Left ventricle myocardium inferior (tissue), 1 donor: ENCODE results near the gene NR5A2. TPM values are rescaled to one million over a fixed set of nuclear protein-coding genes. Genes with fewer than 3 reads are reported as not detected.

Experiments
- DNase-seq: peaks from one replicate; pipeline ENCODE4 v3.0.0-alpha.2; 2020
- H3K27ac ChIP-seq: fragments of 200-600 bp; replicated peaks from 2 replicates; pipeline ENCODE4 v1.8.0; 2021
- H3K27me3 ChIP-seq: fragments of 200-600 bp; 2 replicates; pipeline ENCODE4 v1.8.0; 2021; ENCODE audit warnings: low read depth
- H3K36me3 ChIP-seq: fragments of 200-600 bp; 2 replicates; pipeline ENCODE4 v1.8.0; 2021
- H3K4me1 ChIP-seq: fragments of 200-600 bp; 2 replicates; pipeline ENCODE4 v1.8.0; 2021
- H3K4me3 ChIP-seq: fragments of 200-600 bp; 2 replicates; pipeline ENCODE4 v1.8.0; 2021; ENCODE audit warnings: mild to moderate bottlenecking, moderate library complexity
- H3K9me3 ChIP-seq: fragments of 200-600 bp; replicated peaks from 2 replicates; pipeline ENCODE4 v1.8.0; 2021
- CTCF ChIP-seq: fragments of 200-600 bp; IDR thresholded peaks from 2 replicates; pipeline ENCODE4 v1.8.0; 2021; ENCODE audit warnings: antibody characterized with exemption, mild to moderate bottlenecking, borderline replicate concordance
- intact Hi-C: fragments of 100-400 bp; cut with micrococcal nuclease; formaldehyde crosslinking; loops from one replicate; pipeline ENCODE4 v1.11.0; 2022
- total RNA-seq: library from RNA; stranded (reverse); fragmentation: NEBNext Ultra II Directional; extraction: Animal tissue kit (Norgen Biotek cat#: 25700); gene quantifications from one replicate; pipeline ENCODE4 v1.2.1, GENCODE V29; 2021
- donor health status: DM: no; HTN: yes; CAD: no; lungs with severe emphysema.

The NR5A2 gene
- total RNA-seq, 1 donor from 2014 or later: 1.3 TPM

- intact Hi-C loops: no loop called here
- Histone ChIP-seq H3K27ac (no peak overlapping the region), H3K27me3 (no peaks in the 10 kb centered on the region), H3K36me3 (no peaks in the 10 kb centered on the region), H3K9me3 (no peaks in the 10 kb centered on the region), H3K4me1 (no peaks in the 10 kb centered on the region), H3K4me3 (no peak overlapping the region)
- TF ChIP-seq CTCF: no peak
- no peak for DNase-seq
Measured at GRCh38 chr1:200124309-200124708, 96.8 kb downstream of the NR5A2 start.

GRCh38 chr1:200128081-200128480 lies 100.6 kb downstream of the NR5A2 start:
- Histone ChIP-seq H3K4me3 (no peak overlapping the region), H3K36me3 (no peaks in the 10 kb centered on the region), H3K27me3 (no peaks in the 10 kb centered on the region), H3K4me1 (no peaks in the 10 kb centered on the region), H3K27ac (no peak overlapping the region), H3K9me3 (no peaks in the 10 kb centered on the region)
- intact Hi-C loops: no loop called here
- no peak for TF ChIP-seq CTCF
- DNase-seq: no peak

GRCh38 chr1:200128944-200129879 lies 101.7 kb downstream of the NR5A2 start:
- no peak overlapping the region for H3K4me3 ChIP-seq
- no peaks in the 10 kb centered on the region for H3K4me1 ChIP-seq
- intact Hi-C loops: no loop called here
- H3K9me3 ChIP-seq: no peaks in the 10 kb centered on the region
- no peaks in the 10 kb centered on the region for H3K36me3 ChIP-seq
- no peak for TF ChIP-seq CTCF
- no peaks in the 10 kb centered on the region for H3K27me3 ChIP-seq
- no peak overlapping the region for H3K27ac ChIP-seq
- DNase-seq: no peak

GRCh38 chr1:200130552-200130951 lies 103.0 kb downstream of the NR5A2 start:
- Histone ChIP-seq H3K36me3 (no peaks in the 10 kb centered on the region), H3K9me3 (no peaks in the 10 kb centered on the region), H3K4me1 (no peaks in the 10 kb centered on the region), H3K4me3 (no peak overlapping the region), H3K27me3 (no peaks in the 10 kb centered on the region), H3K27ac (no peak overlapping the region)
- intact Hi-C loops: no loop called here
- TF ChIP-seq CTCF: no peak
- DNase-seq: no peak

GRCh38 chr1:200131551-200132125 lies 104.1 kb downstream of the NR5A2 start:
- no peak overlapping the region for H3K4me3 ChIP-seq
- DNase-seq: no peak
- H3K27me3 ChIP-seq: no peaks in the 10 kb centered on the region
- intact Hi-C loops: no loop called here
- H3K4me1 ChIP-seq: no peaks in the 10 kb centered on the region
- H3K9me3 ChIP-seq: no peaks in the 10 kb centered on the region
- H3K27ac ChIP-seq: no peak overlapping the region
- no peak for TF ChIP-seq CTCF
- H3K36me3 ChIP-seq: no peaks in the 10 kb centered on the region
